Transverse colon (tissue), 4 donors: ENCODE measurements around the gene ZFHX2. TPM values are rescaled to one million over a fixed set of nuclear protein-coding genes. Genes with fewer than 3 reads are reported as not detected.
"Not testable (repeated sequence)": the region's sequence is repeated elsewhere in the genome, so short reads cannot be mapped to it uniquely, and the experiment has no call there.

Source experiments
- DNase-seq: peaks from one replicate; pipeline ENCODE4 v3.0.0-alpha.2; 2019
- H3K27ac ChIP-seq, 4 donors: fragments of 200-600 bp; sonication (generic); 2 replicates each; pipeline ENCODE4 v1.5.1; 2016 to 2018; ENCODE audit warnings: inconsistent platforms in 4 of 4
- H3K27me3 ChIP-seq: fragments of 200-600 bp; sonication (generic); 2 replicates; pipeline ENCODE4 v1.5.1; 2017; ENCODE audit warnings: inconsistent platforms
- H3K36me3 ChIP-seq, 4 donors: fragments of 200-600 bp; sonication (generic); 2 replicates each; pipeline ENCODE4 v1.5.1; 2017 to 2019; ENCODE audit warnings: inconsistent platforms in 4 of 4
- H3K4me1 ChIP-seq, 4 donors: fragments of 200-600 bp; sonication (generic); 2 replicates each; pipeline ENCODE4 v1.5.1; 2017 to 2020; ENCODE audit warnings: inconsistent platforms in 4 of 4
- H3K4me3 ChIP-seq, 4 donors: fragments of 200-600 bp; sonication (generic); 1 replicate in 1 of 4; 2 replicates in 3 of 4; pipeline versions ENCODE4 v1.5.1 to v1.6.1; 2017 to 2019; ENCODE audit warnings: inconsistent platforms in 4 of 4
- H3K9me3 ChIP-seq, 2 donors: fragments of 200-600 bp; sonication (generic); 2 replicates each; pipeline ENCODE4 v1.5.1; 2017 to 2019; ENCODE audit warnings: inconsistent platforms in 2 of 2
- CTCF ChIP-seq, 5 experiments: fragments of 200-600 bp in 3 of 5; fragments of 450-650 bp in 2 of 5; sonication (generic) in 3 of 5; IDR thresholded peaks; 1 replicate in 2 of 5; 2 replicates in 3 of 5; pipeline ENCODE4 v1.5.1; 2016 to 2017; ENCODE audit warnings: antibody characterized with exemption in 5 of 5, inconsistent platforms in 3 of 5, mild to moderate bottlenecking in 2 of 5, moderate library complexity in 1 of 5
- EP300 ChIP-seq: sonication (generic); formaldehyde crosslinking; IDR thresholded peaks from one replicate; pipeline ENCODE4 v1.6.1; 2017; ENCODE audit warnings: antibody characterized with exemption, low read depth
- POLR2A ChIP-seq: fragments of 450-650 bp; IDR thresholded peaks from one replicate; pipeline ENCODE4 v1.6.1; 2016; ENCODE audit warnings: antibody characterized with exemption, mild to moderate bottlenecking, moderate library complexity
- POLR2AphosphoS5 ChIP-seq, 3 donors: sonication (generic); formaldehyde crosslinking; IDR thresholded peaks; one replicate each; pipeline ENCODE4 v1.6.1; 2016; ENCODE audit warnings: antibody characterized with exemption in 3 of 3
- WGBS, 2 donors: methylation state at CpG; one replicate each; pipeline ENCODE4 v1.1.5; 2018; ENCODE audit warnings: low coverage in 1 of 2; 5-methylcytosine and 5-hydroxymethylcytosine counted together
- in situ Hi-C, 4 donors: fragments of 200-750 bp; cut with MboI; loops; one replicate each; pipeline versions ENCODE4 v1.15.0 to v1.15.1; 2017; ENCODE audit warnings: low sequenced_read_pairs in 3 of 4, low pct_ligation_motif_present in 1 of 4, low pct_unique_long_range_greater_than_20kb in 1 of 4
- intact Hi-C: fragments of 100-400 bp; cut with DNase I; formaldehyde crosslinking; loops from one replicate; pipeline ENCODE4 v1.15.1; 2023; ENCODE audit warnings: low total_unique reads
- total RNA-seq, 4 donors: library from RNA; depleted of rRNA; stranded (reverse); fragments of >200 nt; gene quantifications; one replicate each; pipeline ENCODE4 v1.1.0, GENCODE V29; 2016

The ZFHX2 gene
- total RNA-seq, 4 donors from 2014 or later, result 0.20 to 1.1 (median 0.68) TPM

GRCh38 chr14:23538785-23539184, 12.8 kb downstream of the ZFHX2 start:
- no peak for TF ChIP-seq EP300
- no peak for TF ChIP-seq POLR2A
- TF ChIP-seq POLR2AphosphoS5 (IDR thresholded peaks at IDR 0.05), result no peak
- TF ChIP-seq CTCF (IDR thresholded peaks at IDR 0.05), result no peak
- Histone ChIP-seq H3K27me3 (no peaks in the 10 kb centered on the region), H3K36me3 (no peaks in the 10 kb centered on the region), H3K4me3 (no peak overlapping the region), H3K9me3 (no peaks in the 10 kb centered on the region), H3K4me1 (peaks cover 0 to 9% (median 0%) of the 10 kb centered on the region in 4 donors), H3K27ac (no peak overlapping the region)
- in situ Hi-C loops, result no loop called here
- WGBS, 2 donors, result 58 to 69% methylated on average over 7 of the region's 7 CpGs
- intact Hi-C loops, result no loop called here
- DNase-seq, result no peak

DNA sequence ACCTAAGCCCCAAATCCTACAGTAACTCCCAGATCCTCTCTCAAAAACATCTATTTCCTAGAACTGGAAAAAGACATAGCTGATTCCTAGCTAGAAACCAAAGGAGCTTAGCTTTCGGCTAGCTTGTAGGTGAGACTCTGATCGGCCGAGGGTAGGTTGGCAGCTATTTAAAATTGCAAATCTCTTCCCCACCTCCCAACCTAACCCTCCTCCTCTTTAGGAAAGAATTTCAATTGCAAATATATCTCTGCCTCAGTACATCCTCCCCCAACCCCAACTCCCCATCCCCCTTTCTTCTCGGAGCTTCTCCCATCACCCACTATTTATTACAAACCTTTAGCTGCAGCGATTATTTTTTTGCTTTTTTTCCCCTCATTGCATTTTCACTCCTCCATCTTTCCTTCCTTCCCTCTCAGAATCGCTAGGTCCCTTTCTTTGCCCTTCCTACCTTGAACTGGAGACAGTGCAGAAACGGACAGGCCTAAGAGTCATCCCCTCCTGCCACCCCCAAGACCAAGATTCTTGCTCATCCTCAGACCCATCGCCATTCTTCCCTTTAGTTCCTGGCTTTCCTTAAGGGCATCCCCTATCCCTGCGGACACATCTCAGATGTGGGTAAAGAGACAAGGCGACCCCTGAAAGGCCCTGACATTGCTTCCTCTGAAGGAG, 13.4 kb downstream of the ZFHX2 start:
- WGBS, 2 donors, result 71 to 79% methylated on average over 8 to 10 of the region's 10 CpGs
- H3K36me3 ChIP-seq, result no peaks in the 10 kb centered on the region
- intact Hi-C loops (no loop called here), in situ Hi-C loops (no loop called here)
- no peak for DNase-seq
- TF ChIP-seq POLR2AphosphoS5 (IDR thresholded peaks at IDR 0.05), result no peak
- TF ChIP-seq CTCF (IDR thresholded peaks at IDR 0.05), result no peak
- no peak for TF ChIP-seq POLR2A
- TF ChIP-seq EP300, result no peak
- no peak overlapping the region for H3K4me3 ChIP-seq
- no peaks in the 10 kb centered on the region for H3K27me3 ChIP-seq
- H3K27ac ChIP-seq, result no peak overlapping the region
- H3K9me3 ChIP-seq, result no peaks in the 10 kb centered on the region
- H3K4me1 ChIP-seq, result peaks cover 0 to 9% (median 0%) of the 10 kb centered on the region in 4 donors

DNA sequence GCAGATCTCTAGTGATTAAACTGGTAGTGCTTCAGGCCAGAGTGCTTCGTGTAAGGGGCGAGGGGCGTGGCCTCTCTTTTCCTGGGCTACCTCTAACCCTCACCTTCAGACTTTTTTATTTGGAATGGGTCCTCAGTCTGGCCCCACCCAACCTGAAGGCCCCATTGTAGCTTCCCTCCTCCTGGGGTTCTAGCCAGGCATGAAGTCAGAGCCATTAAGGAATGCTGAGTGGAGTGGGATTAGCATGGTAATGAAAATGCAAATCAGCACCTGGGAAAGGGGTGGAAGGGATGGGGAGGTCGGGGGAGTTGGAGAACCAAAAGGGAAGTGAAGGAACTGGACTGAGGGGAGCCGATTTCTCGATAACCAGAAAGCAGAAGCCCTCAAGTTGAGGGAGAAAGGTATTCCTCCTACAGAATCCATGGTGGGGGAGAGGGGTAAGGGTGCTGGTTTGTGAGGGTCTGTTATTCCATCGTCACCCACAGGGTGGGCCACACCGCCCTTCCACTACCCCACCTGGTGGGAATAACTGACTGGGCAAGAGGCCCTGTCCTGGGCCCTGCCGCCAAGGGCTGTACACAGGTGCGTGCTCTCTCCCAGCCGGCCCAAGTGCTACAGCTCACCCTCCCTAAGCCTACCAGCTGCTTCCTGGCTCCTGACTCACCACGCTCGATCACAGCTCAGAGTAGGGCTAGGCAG, 14.1 kb downstream of the ZFHX2 start:
- DNase-seq, result no peak
- Histone ChIP-seq H3K4me3 (no peak overlapping the region), H3K36me3 (no peaks in the 10 kb centered on the region), H3K27ac (no peak overlapping the region), H3K4me1 (peaks cover 0 to 9% (median 0%) of the 10 kb centered on the region in 4 donors), H3K9me3 (no peaks in the 10 kb centered on the region), H3K27me3 (no peaks in the 10 kb centered on the region)
- no peak for TF ChIP-seq CTCF (IDR thresholded peaks at IDR 0.05)
- no peak for TF ChIP-seq EP300
- no peak for TF ChIP-seq POLR2AphosphoS5 (IDR thresholded peaks at IDR 0.05)
- no peak for TF ChIP-seq POLR2A
- intact Hi-C loops, result no loop called here
- in situ Hi-C loops, result no loop called here
- 79% methylated on average over 13 of the region's 13 CpGs; no CpG with 5 or more reads in 1 of the 2 donors for WGBS, 2 donors

DNA sequence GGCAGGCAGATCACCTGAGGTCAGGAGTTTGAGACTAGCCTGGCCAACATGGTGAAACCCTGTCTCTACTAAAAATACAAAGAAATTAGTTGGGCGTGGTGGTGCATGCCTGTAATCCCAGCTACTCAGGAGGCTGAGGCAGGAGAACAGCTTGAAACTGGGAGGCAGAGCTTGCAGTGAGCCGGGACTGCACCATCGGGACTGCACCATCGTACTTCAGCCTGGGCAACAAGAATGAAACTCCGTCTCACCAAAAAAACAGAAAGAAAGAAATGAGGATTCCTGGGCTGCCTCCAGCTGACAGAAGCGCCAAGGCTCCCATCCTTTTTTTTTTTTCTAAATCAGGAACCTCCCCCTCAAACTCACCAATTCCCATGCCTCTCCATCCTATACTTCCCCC, 14.7 kb downstream of the ZFHX2 start:
- DNase-seq, H3K36me3 ChIP-seq, H3K9me3 ChIP-seq, H3K27ac ChIP-seq, in situ Hi-C loops, H3K27me3 ChIP-seq, intact Hi-C loops, H3K4me3 ChIP-seq, H3K4me1 ChIP-seq: not testable (repeated sequence)
- 86 to 89% methylated on average over 5 to 6 of the region's 6 CpGs for whole genome bisulfite sequencing, 2 donors
